Right kidney (tissue), 9 donors: ENCODE data around the gene OR4S1.
A peak's percentile ranks its signal among the peaks of the same experiment; 100 is the strongest.
"Not testable (repeated sequence)": the region's sequence is repeated elsewhere in the genome, so short reads cannot be mapped to it uniquely, and the experiment has no call there.

Experiments used
- DNase-seq: peaks from one replicate; pipeline ENCODE4 v3.0.0-alpha.2; 2016
- long read RNA-seq, 8 donors: transcript quantifications; one replicate each; lab custom pipeline, GENCODE V29; 2026

OR4S1 gene, protein sequence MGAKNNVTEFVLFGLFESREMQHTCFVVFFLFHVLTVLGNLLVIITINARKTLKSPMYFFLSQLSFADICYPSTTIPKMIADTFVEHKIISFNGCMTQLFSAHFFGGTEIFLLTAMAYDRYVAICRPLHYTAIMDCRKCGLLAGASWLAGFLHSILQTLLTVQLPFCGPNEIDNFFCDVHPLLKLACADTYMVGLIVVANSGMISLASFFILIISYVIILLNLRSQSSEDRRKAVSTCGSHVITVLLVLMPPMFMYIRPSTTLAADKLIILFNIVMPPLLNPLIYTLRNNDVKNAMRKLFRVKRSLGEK
- long read RNA-seq, donor 1: 0 reads
- long read RNA-seq, donor 2: 0 reads
- long read RNA-seq, donor 3: 0 reads
- long read RNA-seq, donor 4: 0 reads
- long read RNA-seq, donor 5: 0 reads
- long read RNA-seq, donor 6: 0 reads
- long read RNA-seq, donor 7: 0 reads
- long read RNA-seq, donor 8: 0 reads

DNA sequence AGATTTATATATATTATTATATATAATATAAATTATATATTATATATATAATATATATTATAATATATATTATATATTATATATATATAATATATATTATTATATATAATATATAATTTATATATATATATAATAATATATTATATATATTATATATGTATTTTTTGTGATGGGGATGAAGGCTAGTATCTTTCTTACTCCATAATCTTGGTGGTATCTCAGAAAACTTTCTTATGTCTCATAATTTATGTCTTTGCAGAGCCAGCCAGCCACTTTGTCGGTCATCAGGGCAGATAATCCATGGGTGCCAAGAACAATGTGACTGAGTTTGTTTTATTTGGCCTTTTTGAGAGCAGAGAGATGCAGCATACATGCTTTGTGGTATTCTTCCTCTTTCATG lies at the start of gene OR4S1:
TSS of gene OR4S1 (plus strand) at position 301 of the 400 bp plus-strand sequence. CDS start at position 301, 0 bp downstream.
- DNase-seq: no peak

DNA sequence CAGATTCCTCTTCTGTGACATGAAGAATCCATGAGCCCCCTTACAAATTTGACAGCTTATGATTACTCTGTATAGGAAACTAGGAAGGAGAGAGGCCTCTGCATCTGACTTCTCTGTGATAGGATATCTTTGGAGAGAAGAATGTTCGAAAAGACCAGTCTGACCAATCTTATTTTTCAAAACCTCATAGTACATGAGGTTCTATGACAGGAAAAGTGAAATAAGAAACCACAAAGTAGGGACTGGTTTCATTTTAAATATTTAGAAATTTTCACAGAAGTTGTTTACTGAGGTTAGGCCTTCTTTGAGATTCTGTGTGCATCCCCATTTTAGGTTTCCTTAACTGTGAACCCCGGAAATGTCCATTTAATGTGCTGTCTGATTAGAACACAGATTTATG lies 44.4 kb upstream of the OR4S1 start:
- DNase-seq: no peak

DNA sequence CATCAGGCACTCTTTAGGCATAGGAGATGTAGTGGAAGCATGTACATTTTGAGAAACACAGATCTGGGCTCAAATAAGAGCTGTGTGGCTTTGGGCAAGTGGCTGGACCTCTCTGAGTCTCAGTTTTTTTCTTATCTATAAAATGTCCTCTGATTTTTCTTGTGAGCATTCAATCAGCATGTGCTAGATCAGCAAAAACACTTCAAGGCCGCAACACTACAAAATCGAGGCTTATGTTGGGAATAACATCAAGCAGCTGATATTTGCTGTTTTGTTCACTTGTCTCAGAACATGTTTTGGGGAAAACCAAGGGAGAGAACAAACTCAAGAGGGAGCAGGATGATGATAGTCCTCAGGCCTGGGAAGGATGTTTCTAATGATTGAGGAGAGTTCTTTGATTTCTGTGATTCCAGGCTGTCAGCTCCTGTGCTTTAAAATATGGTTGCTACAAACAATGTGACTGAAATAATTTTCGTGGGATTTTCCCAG lies 42.6 kb upstream of the OR4S1 start, which contains the start of gene OR4X1:
TSS of gene OR4X1 (plus strand) at position 439 of the 489 bp plus-strand sequence. CDS start at position 439, 0 bp downstream.
- no peak for DNase-seq

DNA sequence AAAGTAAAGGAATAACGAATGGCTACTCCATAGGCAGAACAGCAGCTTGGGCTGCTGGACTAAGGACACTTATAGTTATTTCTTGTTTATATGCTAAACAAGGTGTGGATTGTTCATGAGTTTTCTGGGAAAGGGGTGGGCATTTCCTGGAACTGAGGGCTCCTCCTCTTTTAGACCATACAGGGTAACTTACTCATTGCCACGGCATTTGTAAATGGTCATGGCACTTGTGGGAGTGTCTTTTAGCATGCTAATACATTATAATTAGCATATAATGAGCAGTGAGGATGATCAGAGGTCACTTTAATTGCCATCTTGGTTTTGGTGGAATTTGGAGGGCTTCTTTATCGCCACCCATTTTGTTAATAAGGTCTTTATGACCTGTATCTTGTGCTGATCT lies 35.4 kb upstream of the OR4S1 start:
- no peak for DNase-seq

DNA sequence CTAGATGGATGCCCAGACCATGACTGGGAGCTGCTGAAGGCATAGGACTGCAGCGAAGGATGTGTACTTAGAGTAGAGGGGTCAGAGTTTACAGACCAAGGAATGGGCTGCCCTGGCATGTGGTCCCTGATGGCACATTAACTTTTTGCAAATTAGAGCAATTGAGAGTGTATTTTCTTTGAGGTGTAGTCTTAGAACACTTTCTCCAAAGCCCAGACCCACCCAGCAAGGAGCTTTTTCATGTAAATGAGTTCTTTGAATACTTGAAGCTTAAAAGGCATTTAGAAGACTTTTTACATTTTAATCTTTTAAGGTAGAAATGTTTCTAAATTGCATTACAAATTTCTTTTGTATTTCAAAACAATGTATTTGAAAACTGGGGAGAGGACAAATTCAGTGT lies 33.4 kb upstream of the OR4S1 start:
- no peak for DNase-seq

DNA sequence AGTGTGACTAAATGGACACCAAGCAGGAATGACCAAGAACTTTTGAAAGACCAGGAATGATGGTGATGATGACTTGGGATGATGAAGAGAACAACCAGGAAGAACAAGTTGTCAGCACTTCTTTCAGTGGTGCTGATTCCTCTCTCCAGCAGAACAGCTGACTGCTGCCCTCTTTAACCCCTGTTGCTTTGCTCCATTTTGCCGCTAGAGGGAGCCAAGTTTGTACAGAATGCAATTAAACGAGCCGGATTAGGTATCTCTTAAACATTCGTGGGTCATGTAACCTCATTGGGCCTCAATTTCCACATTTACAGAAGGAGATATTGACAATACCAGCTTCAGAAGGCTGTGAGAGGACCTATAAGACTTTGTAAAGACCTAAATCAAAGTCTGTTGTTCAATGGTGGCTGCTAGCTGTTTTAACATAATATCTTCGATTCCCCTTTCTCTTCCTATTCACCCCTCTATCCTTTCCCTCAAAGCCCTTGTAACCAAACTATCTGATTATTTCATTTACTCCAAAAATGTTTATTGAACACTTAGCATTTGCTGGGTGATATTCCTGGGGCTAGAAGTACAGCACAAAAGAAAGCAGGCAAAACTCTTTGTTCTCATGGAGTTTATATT lies 1.9 kb downstream of the OR4S1 start:
- DNase-seq: peak; percentile 10

DNA sequence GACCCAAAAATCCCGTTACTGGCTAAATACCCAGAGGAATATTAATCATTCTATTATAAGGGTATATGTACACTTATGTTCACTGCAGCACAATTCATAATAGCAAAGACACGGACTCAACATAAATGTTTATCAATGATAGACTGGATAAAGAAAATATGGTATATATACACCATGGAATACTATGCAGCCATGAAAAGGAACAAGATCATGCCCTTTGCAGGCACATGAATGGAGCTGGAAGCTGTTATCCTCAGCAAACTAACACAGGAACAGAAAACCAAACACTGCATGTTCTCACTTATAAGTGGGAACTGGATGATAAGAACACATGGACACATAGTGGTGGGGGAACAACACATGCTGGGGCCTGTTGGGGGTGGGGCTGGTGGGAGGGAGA lies 7.6 kb downstream of the OR4S1 start:
- not testable (repeated sequence) for DNase-seq

DNA sequence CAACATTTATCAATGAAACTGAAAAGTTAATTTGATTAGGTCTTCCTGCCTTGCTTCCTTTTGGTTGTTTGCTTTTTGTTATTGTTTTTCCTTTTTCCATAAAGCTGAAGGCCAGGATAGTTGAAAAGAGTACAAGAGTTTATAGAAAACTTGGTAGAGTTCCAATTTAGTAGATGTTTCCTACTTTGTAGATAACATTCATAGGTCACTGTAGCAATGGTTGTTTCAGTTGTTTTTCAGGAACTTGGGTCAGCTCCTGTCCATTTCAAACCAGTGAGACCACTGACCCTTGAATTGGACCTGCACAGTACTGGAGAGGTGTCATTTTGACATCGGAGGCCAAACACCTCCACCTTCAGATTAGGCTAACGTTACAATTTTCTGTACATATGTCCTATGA lies 13.8 kb downstream of the OR4S1 start:
- DNase-seq: not testable (repeated sequence)

DNA sequence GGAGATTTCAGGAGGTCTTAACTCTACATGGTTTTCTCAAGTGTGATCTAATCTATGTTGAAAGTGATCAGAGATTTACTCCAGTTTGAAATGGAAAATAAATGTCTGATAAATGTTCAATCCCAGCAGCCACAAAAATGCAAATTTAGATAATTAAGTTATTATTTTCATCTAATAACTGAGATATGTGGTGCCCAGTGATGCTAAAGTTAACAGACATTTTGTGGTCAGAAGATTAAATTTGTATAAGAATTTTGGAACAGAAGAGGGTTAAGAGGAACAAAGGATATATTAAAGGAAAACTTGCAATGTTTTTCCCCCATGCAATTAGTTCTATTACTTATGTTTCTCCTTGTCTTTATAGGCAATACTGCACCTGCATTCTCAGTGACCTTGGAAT lies 18.6 kb downstream of the OR4S1 start, which contains the start of gene OR4C3:
TSS of gene OR4C3 (plus strand) at position 301 of the 400 bp plus-strand sequence. CDS start 102 bp downstream, outside the sequence.
- not testable (repeated sequence) for DNase-seq

DNA sequence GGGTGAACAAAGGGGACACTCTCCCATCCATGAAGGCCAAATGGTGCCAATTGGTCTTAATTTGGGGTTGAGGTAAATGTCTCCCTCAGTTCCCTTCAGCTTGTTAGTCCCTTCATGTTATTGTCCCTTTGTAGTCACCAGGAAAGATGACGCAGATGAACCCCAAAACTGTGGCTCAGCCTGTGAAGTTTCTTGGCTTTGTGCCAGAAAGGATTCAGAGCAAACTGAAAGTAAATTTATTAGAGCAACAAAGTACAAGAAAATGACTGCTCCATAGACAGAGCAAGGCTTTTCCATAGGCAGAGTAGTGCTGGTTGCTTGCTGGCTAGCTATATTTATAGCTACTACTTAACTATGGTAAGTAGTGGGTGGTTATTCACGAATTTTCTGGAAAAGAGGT lies 35.4 kb downstream of the OR4S1 start:
- no peak for DNase-seq

DNA sequence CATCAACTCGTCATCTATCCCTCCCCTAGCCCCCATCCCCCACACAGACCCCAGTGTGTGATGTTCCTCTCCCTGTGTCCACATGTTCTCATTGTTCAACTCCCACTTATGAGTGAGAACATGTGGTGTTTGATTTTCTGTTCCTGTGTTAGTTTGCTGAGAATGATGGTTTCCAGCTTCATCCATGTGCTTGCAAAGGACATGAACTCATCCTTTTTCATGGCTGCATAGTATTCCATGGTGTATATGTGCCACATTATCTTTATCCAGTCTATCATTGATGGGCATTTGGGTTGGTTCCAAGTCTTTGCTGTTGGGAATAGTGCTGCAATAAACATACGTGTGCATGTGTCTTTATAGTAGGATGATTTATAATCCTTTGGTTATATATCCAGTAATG lies 36.5 kb downstream of the OR4S1 start:
- DNase-seq: not testable (repeated sequence)

DNA sequence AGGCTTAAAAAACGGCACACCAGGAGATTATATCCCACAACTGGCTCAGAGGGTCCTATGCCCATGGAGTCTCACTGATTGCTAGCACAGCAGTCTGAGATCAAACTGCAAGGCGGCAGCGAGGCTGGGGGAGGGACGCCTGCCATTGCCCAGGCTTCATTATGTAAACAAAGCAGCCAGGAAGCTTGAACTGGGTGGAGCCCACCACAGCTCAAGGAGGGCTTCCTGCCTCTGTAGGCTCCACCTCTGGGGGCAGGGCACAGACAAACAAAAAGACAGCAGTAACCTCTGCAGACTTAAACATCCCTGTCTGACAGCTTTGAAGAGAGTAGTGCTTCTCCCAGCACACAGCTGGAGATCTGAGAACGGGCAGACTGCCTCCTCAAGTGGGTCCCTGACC lies 40.3 kb downstream of the OR4S1 start:
- DNase-seq: not testable (repeated sequence)

DNA sequence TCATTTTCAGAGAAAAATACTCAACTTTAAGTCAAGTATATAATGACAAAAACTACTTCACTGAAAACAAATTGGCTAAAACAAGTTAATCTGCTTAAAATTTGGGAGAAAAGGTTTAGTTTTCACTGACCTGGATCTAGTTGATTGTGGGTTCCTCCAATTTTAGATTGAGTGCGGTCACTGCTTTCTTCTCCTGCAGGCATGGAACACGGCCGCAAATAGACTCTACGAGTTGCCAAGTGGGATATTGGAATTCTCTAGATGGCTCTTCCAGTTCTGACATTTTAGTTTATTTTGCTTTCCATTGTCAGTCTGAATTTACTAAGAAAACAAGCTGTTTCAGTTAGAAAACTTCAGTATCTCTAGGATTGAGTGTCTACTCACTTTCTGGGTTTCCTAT lies 48.0 kb downstream of the OR4S1 start:
- DNase-seq: no peak

DNA sequence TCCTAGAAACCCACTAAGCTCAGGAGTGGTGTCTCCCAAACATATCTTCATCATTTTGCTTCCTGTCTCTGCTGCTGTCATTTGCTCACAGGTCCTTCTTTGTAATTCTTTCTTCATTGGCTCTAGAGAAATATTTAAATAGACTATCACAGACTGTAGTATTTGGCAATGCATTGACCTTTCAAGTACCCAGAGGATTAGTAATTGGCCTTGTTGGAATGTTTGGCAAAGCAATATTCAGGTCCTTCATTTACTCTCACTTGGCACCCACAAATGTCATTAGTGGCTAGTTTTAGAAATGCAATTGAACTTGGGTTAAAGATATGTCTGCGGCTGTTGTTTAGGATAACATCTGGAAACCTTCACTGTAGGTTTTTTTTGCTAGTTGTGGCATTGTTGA lies 48.7 kb downstream of the OR4S1 start:
- no peak for DNase-seq
